ENCODE data around the gene NAB2. TPM values are rescaled to one million over a fixed set of nuclear protein-coding genes. Genes with fewer than 3 reads are reported as not detected.
A peak's percentile ranks its signal among the peaks of the same experiment; 100 is the strongest.

Gene NAB2
- total and polyA plus RNA-seq, 2 of the 8 experiments (the other 6 are each of a cell fraction or from before 2014, with no cell fraction given): 20.9 to 23.5 TPM

GRCh38 chr12:57087010-57087690, 1.8 kb upstream of the NAB2 start (continued):
- peak; percentile 52 for TF ChIP-seq TAF1 (IDR thresholded peaks at IDR 0.05; ENCODE audit: low read depth, low read length)
- no peak for TF ChIP-seq NANOG (IDR thresholded peaks at IDR 0.05; ENCODE audit: insufficient read depth, low read depth, low read length, poor library complexity, severe bottlenecking)
- TF ChIP-seq CEBPB (IDR thresholded peaks at IDR 0.05; ENCODE audit: low read depth, low read length): no peak
